GM18861 (cell line): Measurements from ENCODE around the gene FAM83E.
A peak's percentile ranks its signal among the peaks of the same experiment; 100 is the strongest.
"Not testable (repeated sequence)": the region's sequence is repeated elsewhere in the genome, so short reads cannot be mapped to it uniquely, and the experiment has no call there.

Experiments
- ATAC-seq: cut with Tn5 transposase; IDR thresholded peaks from one replicate; pipeline ENCODE4 v1.9.1; 2021; ENCODE audit not compliant: unreplicated experiment

The FAM83E gene

GRCh38 chr19:48641850-48642249, 27.0 kb upstream of the FAM83E start:
- ATAC-seq = no peak

GRCh38 chr19:48639483-48640375, 24.9 kb upstream of the FAM83E start:
- no peak for ATAC-seq

GRCh38 chr19:48638831-48639381, 24.0 kb upstream of the FAM83E start:
- no peak for ATAC-seq

GRCh38 chr19:48637948-48638830, 23.3 kb upstream of the FAM83E start:
- ATAC-seq = peak; percentile 5

GRCh38 chr19:48637449-48637947, 22.6 kb upstream of the FAM83E start:
- peak; percentile 66 for ATAC-seq

GRCh38 chr19:48636859-48637448, 22.1 kb upstream of the FAM83E start, which contains the start of gene DBP:
TSS of gene DBP (minus strand) at chr19:48637379. CDS start at chr19:48636994, 385 bp downstream.
- no peak for ATAC-seq

- ATAC-seq = no peak
These were observed 21.3 kb upstream of the FAM83E start for GRCh38 chr19:48635966-48636858.

- ATAC-seq = no peak
These were observed 20.5 kb upstream of the FAM83E start for GRCh38 chr19:48635263-48635965.

- ATAC-seq = peak; percentile 25
These were observed 19.8 kb upstream of the FAM83E start for GRCh38 chr19:48634424-48635262.

- no peak for ATAC-seq
These were observed 19.1 kb upstream of the FAM83E start for GRCh38 chr19:48634036-48634342.

GRCh38 chr19:48633148-48634035, 18.5 kb upstream of the FAM83E start:
- no peak for ATAC-seq

GRCh38 chr19:48632692-48633147, 17.8 kb upstream of the FAM83E start:
- ATAC-seq = no peak

GRCh38 chr19:48632286-48632685, 17.4 kb upstream of the FAM83E start:
- not testable (repeated sequence) for ATAC-seq

GRCh38 chr19:48631225-48631624, 16.3 kb upstream of the FAM83E start:
- ATAC-seq = no peak

- ATAC-seq = no peak
These were observed 15.6 kb upstream of the FAM83E start for GRCh38 chr19:48630296-48631063.

GRCh38 chr19:48629599-48630295, 14.9 kb upstream of the FAM83E start:
- ATAC-seq = no peak
